ENCODE measurements around the gene PIEZO2.

GRCh38 chr18:10743766-10744165, 405.6 kb downstream of the PIEZO2 start:
- no peak for TF ChIP-seq CTCF (IDR thresholded peaks at IDR 0.05)
- TF ChIP-seq POLR2AphosphoS5 (IDR thresholded peaks at IDR 0.05) = no peak
